Epithelial cell of esophagus (primary cell): ENCODE data around the gene PRPF40A.

ENCODE experiments used
- DNase-seq: peaks from one replicate; pipeline ENCODE4 v3.0.0; 2010; ENCODE audit warnings: low read depth
- H3K4me3 ChIP-seq: 2 replicates; pipeline ENCODE4 v1.5.1; 2011; ENCODE audit warnings: mild to moderate bottlenecking, low read length, control low read depth
- TF ChIP-seq, protein P1 (sequence below): IDR thresholded peaks from 2 replicates; pipeline ENCODE4 v1.5.1; 2011; ENCODE audit warnings: low read depth, mild to moderate bottlenecking, low read length, control low read depth, inconsistent platforms; ENCODE audit not compliant: insufficient read depth; ENCODE audit errors: missing control alignments

Gene PRPF40A

GRCh38 chr2:152609154-152609553 is 108.1 kb downstream of the PRPF40A start:
- TF ChIP-seq, protein P1, sequence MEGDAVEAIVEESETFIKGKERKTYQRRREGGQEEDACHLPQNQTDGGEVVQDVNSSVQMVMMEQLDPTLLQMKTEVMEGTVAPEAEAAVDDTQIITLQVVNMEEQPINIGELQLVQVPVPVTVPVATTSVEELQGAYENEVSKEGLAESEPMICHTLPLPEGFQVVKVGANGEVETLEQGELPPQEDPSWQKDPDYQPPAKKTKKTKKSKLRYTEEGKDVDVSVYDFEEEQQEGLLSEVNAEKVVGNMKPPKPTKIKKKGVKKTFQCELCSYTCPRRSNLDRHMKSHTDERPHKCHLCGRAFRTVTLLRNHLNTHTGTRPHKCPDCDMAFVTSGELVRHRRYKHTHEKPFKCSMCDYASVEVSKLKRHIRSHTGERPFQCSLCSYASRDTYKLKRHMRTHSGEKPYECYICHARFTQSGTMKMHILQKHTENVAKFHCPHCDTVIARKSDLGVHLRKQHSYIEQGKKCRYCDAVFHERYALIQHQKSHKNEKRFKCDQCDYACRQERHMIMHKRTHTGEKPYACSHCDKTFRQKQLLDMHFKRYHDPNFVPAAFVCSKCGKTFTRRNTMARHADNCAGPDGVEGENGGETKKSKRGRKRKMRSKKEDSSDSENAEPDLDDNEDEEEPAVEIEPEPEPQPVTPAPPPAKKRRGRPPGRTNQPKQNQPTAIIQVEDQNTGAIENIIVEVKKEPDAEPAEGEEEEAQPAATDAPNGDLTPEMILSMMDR: no peak
- H3K4me3 ChIP-seq: no peak overlapping the region
- DNase-seq: no peak

- no peak for DNase-seq
- no peak overlapping the region for H3K4me3 ChIP-seq
- TF ChIP-seq, protein P1: no peak
These were observed 109.4 kb downstream of the PRPF40A start for GRCh38 chr2:152607793-152608300.

- TF ChIP-seq, protein P1: no peak
- no peak for DNase-seq
- H3K4me3 ChIP-seq: no peak overlapping the region
These were observed 110.3 kb downstream of the PRPF40A start for GRCh38 chr2:152606941-152607340.

GRCh38 chr2:152606081-152606480 is 111.2 kb downstream of the PRPF40A start:
- DNase-seq: no peak
- no peak overlapping the region for H3K4me3 ChIP-seq
- TF ChIP-seq, protein P1: no peak

DNA sequence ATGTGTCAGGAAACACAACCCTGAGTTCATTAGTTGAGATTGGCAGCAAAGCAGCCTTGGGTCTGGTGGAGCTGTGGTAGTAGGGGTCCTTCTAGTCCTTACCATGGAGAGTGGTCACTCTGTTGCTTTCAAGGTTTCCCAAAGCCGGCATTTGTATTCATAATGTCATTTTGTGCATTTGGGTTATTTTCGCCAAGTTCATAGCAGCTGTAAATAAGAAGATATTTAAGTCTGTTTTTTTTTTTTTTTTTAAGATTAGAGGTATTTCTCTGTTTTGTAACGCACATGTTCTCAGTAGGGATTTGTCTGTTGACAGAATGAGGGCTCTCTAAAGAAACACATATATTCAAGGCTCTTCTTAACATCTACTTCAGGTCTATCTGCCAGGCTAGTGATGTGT is 114.1 kb downstream of the PRPF40A start:
- TF ChIP-seq, protein P1: no peak
- H3K4me3 ChIP-seq: no peak overlapping the region
- no peak for DNase-seq

DNA sequence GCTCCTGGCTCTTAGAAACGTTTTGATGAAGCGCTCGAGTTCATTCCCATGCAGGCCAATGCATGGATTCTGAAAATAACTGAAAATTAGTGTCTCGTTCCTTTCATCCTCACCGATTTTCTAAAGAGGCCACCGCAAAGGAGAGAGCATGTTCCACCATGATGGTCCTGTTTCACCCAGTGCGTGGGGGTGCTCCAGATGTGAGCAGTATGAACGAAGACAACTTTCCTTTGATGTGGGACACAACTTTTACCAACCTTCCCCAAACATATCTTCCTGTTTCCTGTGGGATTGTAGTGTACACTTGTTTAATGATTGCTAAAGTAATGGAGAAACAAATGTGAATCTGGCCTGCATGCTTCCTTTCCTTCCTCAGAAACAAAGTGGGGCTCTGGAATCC is 114.5 kb downstream of the PRPF40A start:
- TF ChIP-seq, protein P1: no peak
- no peak for DNase-seq
- no peak overlapping the region for H3K4me3 ChIP-seq
